Measurements from ENCODE around the gene MYH11.
"Not testable (repeated sequence)": the region's sequence is repeated elsewhere in the genome, so short reads cannot be mapped to it uniquely, and the experiment has no call there.

The MYH11 gene

GRCh38 chr16:15682105-15682570 is 174.7 kb downstream of the MYH11 start:
- in situ Hi-C loops (cut with MboI; ENCODE audit: low sequenced_read_pairs): no loop called here

- in situ Hi-C loops (cut with MboI; ENCODE audit: low sequenced_read_pairs): no loop called here
These were observed 179.4 kb downstream of the MYH11 start for GRCh38 chr16:15677447-15677846.

- in situ Hi-C loops (cut with MboI; ENCODE audit: low sequenced_read_pairs): no loop called here
These were observed 180.3 kb downstream of the MYH11 start for GRCh38 chr16:15676506-15676905.

- in situ Hi-C loops (cut with MboI; ENCODE audit: low sequenced_read_pairs): no loop called here
These were observed 182.3 kb downstream of the MYH11 start for GRCh38 chr16:15674571-15674970.

- in situ Hi-C loops (cut with MboI; ENCODE audit: low sequenced_read_pairs): no loop called here
These were observed 184.2 kb downstream of the MYH11 start for GRCh38 chr16:15672514-15673167.

GRCh38 chr16:15672127-15672513 is 184.7 kb downstream of the MYH11 start:
- in situ Hi-C loops (cut with MboI; ENCODE audit: low sequenced_read_pairs): not testable (repeated sequence)

GRCh38 chr16:15671530-15672117 is 185.2 kb downstream of the MYH11 start:
- in situ Hi-C loops (cut with MboI; ENCODE audit: low sequenced_read_pairs): no loop called here

GRCh38 chr16:15667091-15667742 is 189.6 kb downstream of the MYH11 start:
- in situ Hi-C loops (cut with MboI; ENCODE audit: low sequenced_read_pairs): no loop called here

- in situ Hi-C loops (cut with MboI; ENCODE audit: low sequenced_read_pairs): no loop called here
These were observed 191.7 kb downstream of the MYH11 start for GRCh38 chr16:15665107-15665506.

GRCh38 chr16:15660203-15660601 is 196.6 kb downstream of the MYH11 start:
- in situ Hi-C loops (cut with MboI; ENCODE audit: low sequenced_read_pairs): no loop called here

GRCh38 chr16:15658556-15658955 is 198.3 kb downstream of the MYH11 start:
- in situ Hi-C loops (cut with MboI; ENCODE audit: low sequenced_read_pairs): no loop called here

GRCh38 chr16:15658149-15658548 is 198.7 kb downstream of the MYH11 start:
- in situ Hi-C loops (cut with MboI; ENCODE audit: low sequenced_read_pairs): no loop called here

- in situ Hi-C loops (cut with MboI; ENCODE audit: low sequenced_read_pairs): not testable (repeated sequence)
These were observed 201.3 kb downstream of the MYH11 start for GRCh38 chr16:15655561-15655960.

GRCh38 chr16:15654591-15654990 is 202.2 kb downstream of the MYH11 start:
- in situ Hi-C loops (cut with MboI; ENCODE audit: low sequenced_read_pairs): no loop called here

- in situ Hi-C loops (cut with MboI; ENCODE audit: low sequenced_read_pairs): no loop called here
These were observed 203.6 kb downstream of the MYH11 start for GRCh38 chr16:15653227-15653626.

Data from hTERT RPE-1 (cell line).